GM10847 (cell line): ENCODE data around the gene NFATC1.

Experiments
- POLR2A ChIP-seq: IDR thresholded peaks from 2 replicates; pipeline ENCODE4 v1.6.1; 2011; ENCODE audit not compliant: insufficient read length; ENCODE audit errors: extremely low read depth

Gene NFATC1

GRCh38 chr18:79457652-79458051 lies 61.9 kb downstream of the NFATC1 start:
- TF ChIP-seq POLR2A, result no peak

GRCh38 chr18:79458131-79458838 lies 62.6 kb downstream of the NFATC1 start:
- TF ChIP-seq POLR2A, result no peak

- TF ChIP-seq POLR2A, result no peak
Observed at GRCh38 chr18:79458917-79459803, 63.4 kb downstream of the NFATC1 start.

- TF ChIP-seq POLR2A, result no peak
Observed at GRCh38 chr18:79459946-79460480, 64.3 kb downstream of the NFATC1 start.

- TF ChIP-seq POLR2A, result peak; percentile 48
Observed at GRCh38 chr18:79460481-79461300, 65.0 kb downstream of the NFATC1 start.

- no peak for TF ChIP-seq POLR2A
Observed at GRCh38 chr18:79461627-79462026, 65.9 kb downstream of the NFATC1 start.

- no peak for TF ChIP-seq POLR2A
Observed at GRCh38 chr18:79463424-79463960, 67.8 kb downstream of the NFATC1 start.

- TF ChIP-seq POLR2A, result peak; percentile 30
Observed at GRCh38 chr18:79465392-79465991, 69.8 kb downstream of the NFATC1 start.

- no peak for TF ChIP-seq POLR2A
Observed at GRCh38 chr18:79466591-79466990, 70.9 kb downstream of the NFATC1 start.

- TF ChIP-seq POLR2A, result no peak
Observed at GRCh38 chr18:79467126-79467525, 71.4 kb downstream of the NFATC1 start.

GRCh38 chr18:79468119-79468789 lies 72.5 kb downstream of the NFATC1 start:
- no peak for TF ChIP-seq POLR2A

- TF ChIP-seq POLR2A, result no peak
Observed at GRCh38 chr18:79469309-79469708, 73.6 kb downstream of the NFATC1 start.

- no peak for TF ChIP-seq POLR2A
Observed at GRCh38 chr18:79469751-79470505, 74.2 kb downstream of the NFATC1 start.
